Measurements from ENCODE around the gene RIT2.

GRCh38 chr18:42736074-42736473 lies 379.4 kb downstream of the RIT2 start:
- TF ChIP-seq POLR2A (IDR thresholded peaks at IDR 0.05) (no peak), CTCF (IDR thresholded peaks at IDR 0.05) (no peak)
